GM19324 (cell line): ENCODE data around the gene ALDOB.
"Not testable (repeated sequence)": the region's sequence is repeated elsewhere in the genome, so short reads cannot be mapped to it uniquely, and the experiment has no call there.

Experiments used
- ATAC-seq: cut with Tn5 transposase; IDR thresholded peaks from one replicate; pipeline ENCODE4 v1.9.1; 2021; ENCODE audit warnings: mild to moderate bottlenecking, moderate library complexity; ENCODE audit not compliant: unreplicated experiment, low FRiP score

ALDOB gene

GRCh38 chr9:101393135-101393534 is 42.4 kb downstream of the ALDOB start:
- ATAC-seq, result no peak

GRCh38 chr9:101388507-101388993 is 47.0 kb downstream of the ALDOB start:
- ATAC-seq, result no peak

GRCh38 chr9:101387871-101388506 is 47.6 kb downstream of the ALDOB start:
- ATAC-seq, result no peak

- ATAC-seq, result not testable (repeated sequence)
These were observed 50.6 kb downstream of the ALDOB start, which contains the start of gene BAAT for GRCh38 chr9:101384873-101385536. Gene BAAT, minus strand, starts transcription at chr9:101385006. Its CDS starts 13,602 bp downstream, at chr9:101371404.

- ATAC-seq, result no peak
These were observed 52.2 kb downstream of the ALDOB start for GRCh38 chr9:101383361-101383760.

GRCh38 chr9:101381833-101382342 is 53.7 kb downstream of the ALDOB start:
- no peak for ATAC-seq

- no peak for ATAC-seq
These were observed 54.5 kb downstream of the ALDOB start for GRCh38 chr9:101381118-101381517.

GRCh38 chr9:101380295-101380694 is 55.3 kb downstream of the ALDOB start:
- ATAC-seq, result no peak

- no peak for ATAC-seq
These were observed 59.3 kb downstream of the ALDOB start for GRCh38 chr9:101376111-101376848.

GRCh38 chr9:101375546-101375945 is 60.0 kb downstream of the ALDOB start:
- ATAC-seq, result no peak

- ATAC-seq, result no peak
These were observed 63.1 kb downstream of the ALDOB start for GRCh38 chr9:101372327-101373118.

- ATAC-seq, result no peak
These were observed 63.8 kb downstream of the ALDOB start for GRCh38 chr9:101371813-101372212.
